Measurements from ENCODE around the gene PNMA6F. TPM values are rescaled to one million over a fixed set of nuclear protein-coding genes. Genes with fewer than 3 reads are reported as not detected.
"Not testable (repeated sequence)": the region's sequence is repeated elsewhere in the genome, so short reads cannot be mapped to it uniquely, and the experiment has no call there.

Gene PNMA6F
- total RNA-seq, 4 donors from 2014 or later: not detected

- H3K9me3 ChIP-seq; DNase-seq; intact Hi-C loops (cut with DNase I; ENCODE audit: low total_unique reads); H3K27me3 ChIP-seq; H3K36me3 ChIP-seq; H3K4me3 ChIP-seq; H3K27ac ChIP-seq; H3K4me1 ChIP-seq: not testable (repeated sequence)
These were observed 37.6 kb downstream of the PNMA6F start for GRCh38 chrX:153283982-153284381.

DNA sequence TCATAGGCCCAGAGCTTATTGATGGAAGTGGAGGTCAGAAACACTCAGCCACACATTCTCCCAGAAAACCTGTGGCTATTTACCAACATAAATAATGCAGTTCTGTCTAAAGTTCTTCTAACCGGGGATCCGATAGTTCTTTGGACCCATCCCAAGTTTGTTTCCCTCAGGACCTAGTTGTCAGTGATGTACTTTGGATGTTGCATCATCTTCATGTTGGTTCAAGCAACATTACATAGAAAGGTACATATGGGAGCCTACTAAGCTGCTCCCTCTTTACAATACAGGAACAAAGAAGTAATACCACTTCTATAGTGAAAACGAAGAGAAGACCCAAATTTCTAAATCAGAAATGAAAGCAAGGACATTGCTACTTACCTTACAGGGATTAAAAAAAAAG is 39.8 kb downstream of the PNMA6F start:
- not testable (repeated sequence) for H3K9me3 ChIP-seq

DNA sequence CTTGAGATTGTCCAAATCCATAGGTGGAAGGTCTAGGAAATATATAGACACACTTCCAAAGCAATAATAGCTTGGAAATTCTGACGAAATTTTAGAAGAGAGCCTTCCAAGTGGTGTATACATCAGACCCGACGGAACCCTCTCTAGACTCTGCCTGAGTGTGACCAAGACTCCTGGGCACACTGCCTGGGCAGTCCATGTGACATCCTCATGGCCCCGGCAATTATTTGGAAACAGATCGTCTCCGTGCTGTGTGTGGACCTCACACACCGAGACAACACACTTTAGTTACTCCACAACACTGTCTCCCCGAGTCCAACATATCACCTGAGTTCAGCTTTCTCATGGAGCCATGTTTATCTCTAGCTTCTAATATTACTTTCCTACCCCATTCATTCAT is 42.3 kb downstream of the PNMA6F start:
- H3K27ac ChIP-seq; H3K9me3 ChIP-seq; intact Hi-C loops (cut with DNase I; ENCODE audit: low total_unique reads); H3K4me3 ChIP-seq; H3K27me3 ChIP-seq; H3K36me3 ChIP-seq; DNase-seq; H3K4me1 ChIP-seq: not testable (repeated sequence)

More for the DNA sequence above, 39.8 kb downstream of the PNMA6F start:
- H3K4me3 ChIP-seq; intact Hi-C loops (cut with DNase I; ENCODE audit: low total_unique reads); H3K36me3 ChIP-seq; DNase-seq; H3K27me3 ChIP-seq; H3K4me1 ChIP-seq; H3K27ac ChIP-seq: not testable (repeated sequence)

DNA sequence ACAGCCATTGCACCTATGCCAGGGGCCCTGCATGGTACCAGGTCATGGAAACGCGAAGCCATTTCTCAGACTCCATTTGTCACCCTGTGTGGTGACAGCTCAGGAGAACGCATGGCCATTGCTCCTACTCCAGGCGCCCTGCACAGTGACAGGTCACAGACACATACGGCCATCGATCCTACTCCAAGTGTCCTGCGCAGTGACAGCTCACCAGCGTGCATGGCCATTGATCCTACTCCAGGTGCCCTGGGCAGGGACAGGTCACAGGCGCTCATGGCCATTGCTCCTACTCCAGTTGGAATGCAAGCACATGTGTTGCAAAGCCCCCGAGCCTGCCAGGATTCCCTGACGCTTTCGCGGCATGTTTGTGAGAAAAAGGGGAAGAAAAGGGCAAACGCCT is 45.5 kb downstream of the PNMA6F start:
- H3K4me1 ChIP-seq; DNase-seq; H3K27ac ChIP-seq; H3K27me3 ChIP-seq; H3K9me3 ChIP-seq; H3K4me3 ChIP-seq; intact Hi-C loops (cut with DNase I; ENCODE audit: low total_unique reads); H3K36me3 ChIP-seq: not testable (repeated sequence)

- H3K4me3 ChIP-seq; DNase-seq; H3K4me1 ChIP-seq; H3K27ac ChIP-seq; H3K9me3 ChIP-seq; intact Hi-C loops (cut with DNase I; ENCODE audit: low total_unique reads); H3K27me3 ChIP-seq; H3K36me3 ChIP-seq: not testable (repeated sequence)
These were observed 46.1 kb downstream of the PNMA6F start for GRCh38 chrX:153275418-153275817.

DNA sequence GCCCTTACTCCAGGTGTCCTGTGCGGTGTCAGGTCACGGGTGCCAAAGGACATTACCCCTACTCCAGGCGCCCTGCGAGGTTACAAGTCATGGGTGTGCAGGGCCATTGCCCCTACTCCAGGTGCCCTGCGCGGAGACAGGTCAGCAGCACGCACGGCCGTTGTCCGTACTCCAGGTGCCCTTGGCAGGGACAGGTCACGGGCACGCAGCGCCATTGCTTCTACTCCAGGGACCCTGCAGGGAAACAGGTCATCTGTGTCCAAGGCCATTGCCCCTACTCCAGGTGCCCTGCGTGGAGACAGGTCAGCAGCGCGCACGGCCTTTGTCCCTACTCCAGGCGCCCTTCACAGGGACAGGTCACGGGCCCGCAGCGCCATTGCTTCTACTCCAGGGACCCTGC is 49.0 kb downstream of the PNMA6F start:
- H3K36me3 ChIP-seq; H3K27ac ChIP-seq; DNase-seq; intact Hi-C loops (cut with DNase I; ENCODE audit: low total_unique reads); H3K9me3 ChIP-seq; H3K4me3 ChIP-seq; H3K4me1 ChIP-seq; H3K27me3 ChIP-seq: not testable (repeated sequence)

- DNase-seq; H3K36me3 ChIP-seq; H3K4me1 ChIP-seq; H3K27me3 ChIP-seq; H3K4me3 ChIP-seq; intact Hi-C loops (cut with DNase I; ENCODE audit: low total_unique reads); H3K27ac ChIP-seq; H3K9me3 ChIP-seq: not testable (repeated sequence)
These were observed 49.5 kb downstream of the PNMA6F start for GRCh38 chrX:153272070-153272469.

Small RNA genes lying within 50 kb of the gene (small RNA-seq; reads per million reads assigned to genes)
- not detected for gene AC152007.1

Other genes with a start within 250 kb of the PNMA6F start
- gene PNMA6A, start 249.3 kb downstream of the PNMA6F start, total RNA-seq: 1 to 10 TPM in 2 of 4 donors, not detected in 2; 2.3 to 7.7 TPM
- not detected for gene MAGEA1, start 142.5 kb downstream of the PNMA6F start, total RNA-seq
- 10 to 100 TPM in 2 of 4 donors, 1 to 10 TPM in 2; 4.9 to 18.3 (median 11.2) TPM for gene ZNF275, start 12.4 kb upstream of the PNMA6F start, total RNA-seq
- not detected for gene PNMA6E, start 79.6 kb upstream of the PNMA6F start, total RNA-seq
- gene ZFP92, start 89.7 kb upstream of the PNMA6F start, total RNA-seq: 1 to 10 TPM in 2 of 4 donors, under 1 TPM in 2; 0.26 to 2.4 (median 0.88) TPM
- gene TREX2, start 124.3 kb upstream of the PNMA6F start, total RNA-seq: 1 to 10 TPM in 3 of 4 donors, not detected in 1; 1.4 to 3.2 (median 2.9) TPM
- 10 to 100 TPM in 3 of 4 donors, 1 to 10 TPM in 1; 5.1 to 34.4 (median 27.1) TPM for gene HAUS7, start 148.8 kb upstream of the PNMA6F start, total RNA-seq
- 10 to 100 TPM; 36.8 to 91.5 (median 50.0) TPM for gene BGN, start 173.2 kb upstream of the PNMA6F start, total RNA-seq
- gene ATP2B3, start 195.9 kb upstream of the PNMA6F start, total RNA-seq: 1 to 10 TPM in 1 of 4 donors, under 1 TPM in 1, not detected in 2; 0.09 to 3.5 TPM

All from uterus (tissue), 4 donors.